LoVo (cell line): ENCODE measurements around the gene OCA2.
"Not testable (repeated sequence)": the region's sequence is repeated elsewhere in the genome, so short reads cannot be mapped to it uniquely, and the experiment has no call there.

Experiments
- DNase-seq: peaks from one replicate; pipeline ENCODE4 v3.0.0-alpha.2; 2016; ENCODE audit warnings: low spot score

Gene OCA2

DNA sequence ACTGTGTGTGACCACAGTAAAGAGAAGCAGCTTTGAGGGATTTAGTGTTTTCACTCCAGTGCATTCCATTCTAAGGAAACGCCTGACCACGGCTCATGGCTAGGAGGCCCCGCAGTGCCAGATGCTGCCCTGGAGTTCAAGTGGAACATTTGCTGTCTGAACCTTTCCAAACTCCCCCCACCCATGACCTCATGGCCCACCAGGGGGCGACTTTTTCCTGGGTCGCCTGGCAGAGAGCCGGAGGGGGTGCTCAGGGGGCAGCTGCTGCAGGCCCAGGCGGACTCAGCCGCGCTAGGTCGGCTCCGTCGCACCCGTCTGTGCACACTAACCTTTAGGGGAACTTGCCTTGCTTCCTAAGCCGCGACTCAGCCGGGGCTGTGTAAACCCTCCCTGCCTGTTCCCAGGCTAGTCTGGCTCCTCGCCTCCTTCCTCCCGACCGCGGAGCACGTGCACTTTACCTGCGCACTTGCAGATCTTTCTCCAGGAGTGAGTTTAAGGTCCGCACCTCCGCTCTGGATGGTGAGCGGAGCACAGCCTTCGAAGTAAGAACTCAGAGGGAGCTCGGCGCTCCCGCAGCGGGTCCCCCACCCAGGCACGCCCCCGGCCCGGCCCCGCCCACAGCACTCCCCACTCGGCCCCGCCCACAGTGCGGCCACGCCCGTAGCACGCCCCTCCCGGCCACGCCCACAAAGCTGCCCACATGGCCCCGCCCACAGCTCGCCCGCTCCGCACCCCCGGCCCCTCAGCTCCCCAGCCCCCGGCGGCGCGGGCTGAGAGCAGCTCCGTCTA is at the start of gene OCA2:
Gene OCA2, minus strand, starts transcription at position 550 of the 789 bp plus-strand sequence. CDS start 17,441 bp downstream, outside the sequence.
- no peak for DNase-seq

DNA sequence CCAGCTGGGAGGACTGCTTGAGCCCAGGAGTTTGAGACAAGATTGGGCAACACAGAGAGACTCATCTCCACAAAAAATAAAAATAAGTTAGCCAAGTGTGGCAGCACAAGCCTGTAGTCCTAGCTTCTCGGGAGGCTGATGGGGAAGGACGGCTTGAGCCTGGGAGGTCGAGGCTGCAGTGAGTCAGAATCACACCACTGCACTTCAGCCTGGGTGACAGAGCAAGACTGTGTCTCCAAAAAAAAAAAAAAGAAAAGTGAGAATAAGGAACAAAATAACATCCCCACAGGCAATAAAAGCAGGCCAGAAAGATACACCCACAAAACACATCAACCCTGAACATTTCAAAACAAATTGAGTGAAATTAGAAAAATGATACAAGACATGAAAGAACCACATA is 48.7 kb upstream of the OCA2 start:
- DNase-seq: no peak

DNA sequence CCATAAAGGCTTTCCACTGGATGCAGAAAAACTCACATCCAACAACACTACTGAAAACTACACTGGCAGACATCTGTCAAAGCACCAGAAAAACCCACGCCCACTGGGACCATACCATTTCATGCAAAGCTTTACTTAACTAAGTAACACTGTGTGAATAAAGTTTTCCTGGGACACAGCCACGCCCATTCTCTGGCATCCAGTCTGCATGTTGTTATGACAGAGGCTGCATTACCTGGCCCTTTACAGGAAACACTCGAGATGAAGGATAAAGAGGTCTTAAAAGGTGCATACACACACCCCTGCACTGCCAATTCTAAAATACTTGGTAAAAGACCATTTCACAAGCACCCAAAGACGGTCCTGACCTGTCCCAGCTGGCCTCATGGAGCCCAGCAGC is 46.3 kb upstream of the OCA2 start:
- DNase-seq: not testable (repeated sequence)

DNA sequence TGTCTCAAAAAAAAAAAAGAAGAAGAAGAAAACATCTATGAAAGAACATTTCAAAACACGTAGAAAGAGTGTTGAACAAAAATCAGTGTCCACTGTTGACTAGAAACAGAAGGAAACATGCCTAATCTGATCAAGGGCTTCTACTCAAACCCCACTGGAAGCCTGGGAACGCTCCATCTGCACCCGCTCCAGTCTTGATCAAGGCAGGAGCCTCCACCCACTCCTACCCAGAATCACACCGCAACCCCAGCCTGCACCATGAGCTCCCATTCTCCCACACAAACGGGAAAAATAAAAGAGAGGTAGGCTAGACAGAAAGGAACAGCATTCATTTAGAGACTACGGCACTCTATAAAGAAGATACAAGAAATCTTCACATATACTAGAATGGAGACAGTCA is 40.9 kb upstream of the OCA2 start:
- DNase-seq: no peak

DNA sequence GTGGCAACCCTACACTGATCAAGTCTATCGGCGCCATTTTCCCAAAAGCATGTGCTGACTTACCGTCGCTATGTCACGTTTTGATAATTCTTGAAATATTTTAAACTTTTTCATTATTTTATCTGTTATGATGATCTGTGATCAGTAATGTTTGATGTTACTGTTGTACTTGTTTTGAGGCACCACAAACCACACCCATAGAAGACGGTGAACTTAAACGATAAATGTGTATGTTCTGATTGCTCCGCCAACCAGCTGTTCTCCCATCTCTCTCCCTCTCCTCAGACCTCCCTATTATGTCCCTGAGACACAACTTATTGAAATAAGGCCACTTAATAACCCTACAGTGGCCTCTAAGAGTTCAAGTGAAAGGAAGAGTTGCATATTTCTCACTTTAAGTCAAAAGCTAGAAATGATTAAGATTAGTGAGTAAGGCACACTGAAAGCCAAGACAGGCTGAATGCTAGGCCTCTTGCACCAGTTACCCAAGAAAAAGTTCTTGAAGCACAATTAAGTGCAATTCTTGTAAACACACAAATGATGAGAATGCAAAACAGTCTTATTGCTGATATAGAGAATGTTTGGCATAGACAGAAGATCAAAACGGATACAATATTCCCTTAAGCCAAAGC is 38.4 kb upstream of the OCA2 start:
- not testable (repeated sequence) for DNase-seq

DNA sequence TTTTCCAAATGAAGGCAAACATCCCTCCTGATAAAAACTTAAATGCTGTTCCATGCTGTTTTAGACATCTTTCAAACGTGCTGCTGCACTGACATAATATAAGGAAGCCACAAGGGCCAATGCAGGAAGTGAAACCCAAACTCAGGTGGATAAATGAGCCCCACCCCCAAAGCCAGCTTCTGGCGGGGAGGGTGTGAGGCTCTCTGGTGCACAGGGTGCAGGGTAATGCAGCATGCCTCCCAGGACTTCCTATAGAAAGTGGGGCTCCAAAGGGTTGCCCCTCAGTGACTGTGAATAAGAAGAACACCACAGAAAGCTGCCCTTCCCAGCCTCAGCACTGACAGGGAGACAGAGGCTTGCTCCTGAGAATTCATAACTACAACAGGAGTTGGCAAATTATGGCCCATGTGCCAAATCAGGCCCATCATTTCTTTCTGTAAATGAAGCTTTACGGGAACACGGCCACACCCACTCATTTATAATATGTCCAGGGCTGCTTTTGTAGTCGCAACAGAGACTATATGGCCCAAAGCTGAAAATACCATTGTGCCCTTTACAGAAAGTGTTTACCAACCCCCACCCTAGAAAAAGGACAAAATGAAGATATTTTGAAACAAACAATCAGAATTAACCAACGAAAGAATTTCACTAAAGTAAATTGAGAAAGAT is 37.3 kb upstream of the OCA2 start:
- not testable (repeated sequence) for DNase-seq

DNA sequence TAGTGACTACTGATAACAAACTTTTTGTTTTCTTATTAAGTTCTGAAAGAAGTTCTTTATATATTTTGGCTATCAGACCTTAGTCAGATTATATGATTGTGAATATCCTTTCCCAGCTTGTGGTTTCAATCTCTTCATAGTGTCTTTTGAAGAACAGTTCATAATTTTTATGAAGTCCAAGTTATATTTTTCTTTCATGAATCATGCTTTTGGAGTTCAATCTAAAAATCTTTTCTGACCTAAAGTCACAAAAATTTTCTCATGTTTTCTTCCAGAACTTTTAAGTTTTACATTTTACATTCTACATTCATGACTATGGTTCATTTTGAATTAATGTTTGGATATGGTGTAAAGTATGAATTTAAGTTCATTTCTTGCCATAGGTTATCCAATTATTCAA is 34.2 kb upstream of the OCA2 start:
- no peak for DNase-seq

DNA sequence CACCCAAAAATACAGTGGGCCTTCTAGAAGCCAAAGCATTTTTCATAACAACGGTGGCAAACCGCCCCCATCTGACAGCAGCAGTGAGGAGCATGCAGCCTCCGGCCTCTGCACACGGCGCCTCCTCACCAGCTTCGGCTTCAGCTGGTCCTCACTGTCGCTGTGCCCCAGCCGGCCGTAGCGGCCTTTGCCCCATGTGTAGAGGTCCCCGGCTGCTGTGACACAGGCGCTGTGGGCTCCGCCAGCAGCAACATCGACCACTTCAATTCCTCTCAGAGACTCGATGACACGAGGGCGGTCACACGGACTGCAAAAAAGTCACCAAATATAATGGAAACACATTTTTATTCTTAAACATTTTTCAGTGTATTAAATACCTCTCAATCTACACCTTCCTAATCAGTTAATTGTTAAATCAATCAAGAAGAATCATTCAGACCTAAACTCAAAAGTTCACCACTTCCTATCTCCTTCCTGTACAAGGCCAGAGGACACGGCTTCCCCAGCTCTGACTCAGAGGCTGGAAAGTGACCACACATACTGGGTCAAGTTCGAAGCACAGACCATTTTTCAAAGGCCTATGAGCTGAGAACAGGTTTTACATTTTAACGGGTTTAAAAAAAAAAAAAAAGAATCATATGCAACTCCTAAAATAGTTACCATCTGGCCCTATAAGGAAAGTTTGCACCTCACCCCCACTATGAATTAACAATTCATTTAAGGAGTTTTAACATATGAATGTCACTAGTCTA is 33.6 kb upstream of the OCA2 start:
- DNase-seq: no peak

DNA sequence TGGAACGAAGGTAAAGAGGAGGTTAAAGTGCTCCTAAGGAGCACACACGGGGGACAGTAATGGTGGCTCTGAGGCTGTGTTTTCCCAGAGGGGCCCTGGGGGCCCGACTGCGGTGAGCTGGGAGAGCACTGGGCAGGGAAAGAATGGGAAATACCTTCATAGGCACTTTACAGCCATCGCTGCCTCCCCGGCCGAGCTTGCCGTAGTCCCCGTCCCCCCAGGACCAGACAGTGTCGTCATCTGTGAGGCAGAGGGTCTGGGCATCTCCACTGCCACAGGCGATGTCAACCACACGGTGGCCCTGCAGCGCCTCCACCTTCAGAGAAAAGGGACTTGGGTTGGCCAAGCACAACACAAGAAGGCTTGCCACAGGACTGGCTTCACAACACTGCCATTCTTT is 32.8 kb upstream of the OCA2 start:
- DNase-seq: no peak

DNA sequence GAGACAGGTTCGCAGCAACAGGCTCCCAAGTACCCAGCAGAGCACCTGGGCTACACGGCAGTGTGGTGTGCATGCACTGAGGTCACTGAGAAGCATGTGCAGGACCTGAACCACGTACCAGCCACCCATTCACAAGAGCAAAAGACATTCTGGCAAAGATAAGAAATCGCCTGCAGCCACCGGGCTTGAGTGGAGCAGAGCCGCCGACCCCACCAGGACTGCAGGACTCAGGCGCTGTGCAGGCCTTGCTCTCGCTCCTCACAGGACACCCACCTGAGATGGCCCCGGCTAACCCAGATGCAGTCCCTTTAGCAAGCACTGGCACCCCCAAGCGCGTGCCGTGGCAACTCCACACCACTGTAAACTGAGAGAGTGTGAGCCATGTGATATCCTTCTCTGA is 32.3 kb upstream of the OCA2 start:
- no peak for DNase-seq

DNA sequence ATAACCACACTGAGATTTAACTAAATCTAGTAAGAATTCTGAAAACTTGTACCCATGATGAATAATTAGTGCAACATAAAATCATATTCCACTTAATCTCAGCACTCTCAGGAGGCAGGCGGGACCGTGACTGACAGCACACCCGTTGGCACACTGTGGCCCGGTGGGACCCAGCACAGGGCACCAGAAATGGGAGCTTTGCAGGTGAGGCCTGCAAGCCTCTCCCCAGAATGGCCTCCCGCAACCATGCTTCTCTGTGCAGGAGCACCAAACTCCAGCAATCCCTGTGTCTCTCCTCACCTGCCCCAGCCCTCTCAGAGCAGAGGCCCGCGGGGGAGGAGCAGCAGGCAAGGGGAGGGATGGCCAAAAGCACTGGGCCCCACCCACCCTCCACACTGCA is 31.5 kb upstream of the OCA2 start:
- DNase-seq: no peak

DNA sequence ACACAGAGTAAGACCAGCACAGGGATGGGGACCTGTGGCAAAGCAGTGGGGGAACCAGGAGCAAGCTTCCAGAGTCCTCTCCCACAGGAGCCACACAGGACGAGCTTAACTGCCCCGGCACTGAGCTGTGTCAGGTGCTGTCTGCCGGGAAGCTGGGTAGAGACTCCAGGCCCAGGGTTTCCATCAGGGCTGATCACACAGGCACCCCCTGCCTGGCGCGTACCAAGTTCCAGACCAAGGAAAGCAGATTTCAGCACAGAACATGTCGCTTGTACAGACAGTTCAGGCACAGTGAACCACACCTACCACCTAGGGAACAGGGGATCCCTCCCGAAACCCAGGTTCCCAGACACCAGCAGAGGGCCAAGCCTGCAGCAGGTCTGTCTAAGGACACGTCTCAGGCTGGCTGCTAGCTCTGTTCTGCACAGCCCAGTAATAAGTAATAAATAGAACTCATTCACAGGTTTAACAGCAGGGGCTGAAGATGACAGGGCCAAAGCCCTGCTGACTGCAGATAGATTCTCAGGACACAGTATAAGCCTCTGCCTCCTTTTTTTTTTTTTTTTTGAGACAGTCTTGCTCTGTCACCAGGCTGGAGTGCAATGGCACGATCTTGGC is 30.2 kb upstream of the OCA2 start:
- no peak for DNase-seq

DNA sequence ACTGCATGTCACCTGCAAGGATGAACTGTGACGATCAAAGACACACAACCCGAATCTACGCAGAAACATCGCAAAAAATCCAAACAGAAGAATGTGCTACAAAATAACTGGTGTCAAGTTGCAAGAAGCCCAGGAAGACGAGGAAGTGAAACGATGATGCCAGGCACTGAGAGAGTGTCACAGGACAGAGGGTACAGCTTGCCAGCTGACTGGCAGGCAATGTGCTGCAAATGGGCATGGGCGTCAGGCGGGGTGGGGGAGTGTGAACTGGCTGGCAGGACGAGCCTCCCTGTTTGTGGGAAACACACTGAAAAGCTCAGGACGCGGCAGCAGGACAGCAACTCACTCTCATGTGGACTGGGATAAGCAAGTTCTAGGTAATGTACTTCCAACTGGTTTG is 28.9 kb upstream of the OCA2 start:
- DNase-seq: no peak

DNA sequence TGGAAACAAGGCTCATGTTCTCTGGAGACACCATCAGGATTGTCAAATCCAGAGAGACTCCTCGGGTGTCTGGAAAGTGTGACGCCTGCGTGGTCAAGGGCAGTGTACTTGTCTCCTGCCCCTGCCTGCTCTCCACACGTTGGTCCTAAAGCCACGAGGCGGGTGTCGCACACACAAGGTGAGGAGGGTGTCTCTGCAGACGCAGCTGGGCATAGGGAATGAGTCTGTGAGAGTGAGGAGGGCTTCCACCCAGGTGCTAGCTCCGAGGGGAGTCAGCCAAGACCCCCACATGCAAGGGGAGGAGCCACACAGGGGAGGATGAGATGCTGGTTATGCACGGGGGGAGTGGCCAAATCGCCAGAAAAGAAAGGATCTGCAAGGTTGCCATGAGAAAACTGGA is 27.9 kb upstream of the OCA2 start:
- no peak for DNase-seq

DNA sequence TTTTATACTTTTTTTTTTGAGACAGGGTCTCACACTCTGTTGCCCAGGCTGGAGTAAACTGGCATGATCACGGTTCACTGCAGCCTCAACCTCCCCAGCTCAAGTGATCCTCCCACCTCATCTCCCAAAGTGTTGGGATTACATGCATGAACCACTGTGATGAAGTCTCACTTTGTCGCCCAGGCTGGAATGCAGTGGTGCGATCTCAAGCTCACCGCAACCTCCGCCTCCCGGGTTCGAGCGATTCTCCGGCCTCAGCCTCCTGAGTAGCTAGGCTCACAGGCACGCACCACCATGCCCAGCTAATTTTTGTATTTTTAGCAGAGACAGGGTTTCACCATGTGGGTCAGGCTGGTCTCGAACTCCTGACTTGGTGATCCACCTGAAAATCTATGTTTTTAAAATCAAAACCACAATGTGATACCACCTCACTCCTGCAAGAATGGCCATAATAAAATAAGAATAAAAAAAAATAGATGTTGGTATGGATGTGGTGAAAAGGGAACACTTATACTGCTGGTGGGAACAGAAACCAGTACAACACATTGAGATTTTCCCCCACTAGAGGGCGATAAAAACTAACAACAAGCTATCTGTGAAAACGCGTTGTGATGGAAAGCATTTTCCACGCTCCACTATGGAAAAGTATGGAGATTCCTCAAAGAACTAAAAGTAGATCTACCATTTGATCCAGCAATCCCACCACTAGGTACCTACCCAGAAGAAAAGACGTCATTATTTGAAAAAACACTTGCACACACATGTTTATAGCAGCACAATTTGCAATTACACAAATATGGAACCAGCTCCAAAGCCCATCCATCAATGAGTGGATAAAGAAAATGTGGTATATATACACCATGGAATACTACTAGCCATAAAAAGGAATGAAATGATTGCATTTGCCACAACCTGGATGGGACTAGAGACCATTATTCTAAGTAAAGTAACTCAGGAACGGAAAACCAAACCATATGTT is 26.8 kb upstream of the OCA2 start:
- peak; percentile 39 for DNase-seq

DNA sequence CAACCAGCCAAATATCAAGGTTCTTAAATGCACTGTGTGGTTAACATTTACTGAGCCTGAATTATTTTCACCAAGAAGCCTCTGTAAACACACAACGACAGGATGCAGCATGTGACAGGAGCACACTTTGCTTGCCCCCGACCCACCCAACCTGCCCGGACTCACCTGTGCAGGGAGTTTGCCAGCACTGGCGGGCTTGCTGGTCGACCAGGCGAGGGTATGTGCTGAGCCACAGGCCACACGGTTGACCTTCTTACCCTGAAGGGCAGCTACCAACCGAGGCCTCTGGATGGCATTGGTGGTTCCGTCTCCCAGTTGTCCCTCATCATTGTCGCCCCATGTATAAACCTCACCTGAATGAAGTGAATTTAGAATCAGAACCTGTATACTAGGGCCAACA is 25.7 kb upstream of the OCA2 start:
- no peak for DNase-seq

DNA sequence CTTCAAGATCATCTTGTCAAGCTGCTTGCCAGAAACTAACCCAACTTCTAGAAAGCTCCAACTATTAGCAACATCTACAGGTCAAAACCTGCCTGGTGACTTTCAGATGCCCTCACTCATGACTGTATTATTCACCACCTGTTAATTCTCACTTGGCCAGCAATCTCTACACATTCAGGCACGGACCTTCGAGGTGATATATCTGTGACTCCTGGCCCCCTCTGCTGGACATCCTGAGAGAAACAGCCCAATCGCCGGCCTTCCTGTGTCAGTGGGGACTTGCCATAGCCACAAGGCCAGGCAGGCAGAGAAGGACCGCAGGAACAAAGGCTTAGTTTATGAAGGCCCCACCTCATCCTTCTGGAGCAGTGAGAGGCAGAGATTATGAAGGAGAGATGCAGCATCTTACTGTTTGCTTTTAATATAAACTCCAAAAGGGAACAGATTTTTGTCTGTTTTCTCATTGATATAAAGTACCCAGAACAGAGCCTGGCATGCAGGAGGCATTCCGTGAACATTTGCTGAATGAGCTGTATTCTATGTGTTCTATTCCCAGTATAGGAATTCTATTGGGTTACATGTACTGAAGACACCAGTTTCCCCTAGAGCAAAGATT is 24.4 kb upstream of the OCA2 start:
- peak; percentile 30 for DNase-seq

DNA sequence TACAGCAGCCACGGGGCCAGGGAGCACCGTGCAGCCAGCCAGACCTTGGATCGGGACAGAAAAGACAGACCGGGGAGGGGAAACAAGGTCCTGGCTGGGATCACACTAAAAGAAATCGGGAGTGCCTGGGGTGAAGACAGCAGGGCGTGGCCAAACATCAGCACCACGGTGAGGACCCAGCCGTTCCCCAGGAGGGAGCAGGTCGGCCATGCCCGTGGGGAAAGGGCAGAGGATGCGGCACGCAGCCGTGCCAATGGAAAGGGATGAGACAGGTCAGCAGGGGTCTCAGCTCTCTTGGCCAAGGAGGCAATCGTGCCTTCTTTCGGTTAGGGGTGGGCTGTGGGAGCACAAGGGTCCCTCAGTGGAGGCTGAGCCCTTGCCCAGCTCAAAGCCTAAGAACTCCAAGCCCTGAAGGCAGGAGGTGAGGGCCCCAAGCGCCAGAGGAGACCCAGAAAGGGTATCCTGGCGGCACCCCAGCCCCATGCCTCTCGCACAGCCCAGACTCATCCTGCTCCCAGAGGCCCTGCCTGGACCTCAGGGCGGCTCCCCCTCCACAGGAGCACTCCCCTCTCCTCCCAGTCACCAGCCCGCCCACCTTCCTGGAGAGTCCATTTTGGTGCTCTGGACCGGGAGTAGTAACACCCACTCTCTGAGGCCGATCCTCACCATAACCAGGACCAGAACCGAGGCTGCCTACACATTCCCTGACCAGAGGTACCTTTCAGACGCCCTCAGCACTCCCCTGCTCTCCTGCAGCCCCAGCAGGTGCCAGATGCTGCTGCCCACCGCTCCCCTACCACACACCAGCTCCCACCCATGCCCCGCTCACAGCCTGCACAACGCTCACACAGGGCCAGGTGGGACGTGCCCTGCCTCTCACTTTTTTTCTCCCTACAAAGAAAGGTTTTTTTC is 23.2 kb upstream of the OCA2 start:
- DNase-seq: no peak

DNA sequence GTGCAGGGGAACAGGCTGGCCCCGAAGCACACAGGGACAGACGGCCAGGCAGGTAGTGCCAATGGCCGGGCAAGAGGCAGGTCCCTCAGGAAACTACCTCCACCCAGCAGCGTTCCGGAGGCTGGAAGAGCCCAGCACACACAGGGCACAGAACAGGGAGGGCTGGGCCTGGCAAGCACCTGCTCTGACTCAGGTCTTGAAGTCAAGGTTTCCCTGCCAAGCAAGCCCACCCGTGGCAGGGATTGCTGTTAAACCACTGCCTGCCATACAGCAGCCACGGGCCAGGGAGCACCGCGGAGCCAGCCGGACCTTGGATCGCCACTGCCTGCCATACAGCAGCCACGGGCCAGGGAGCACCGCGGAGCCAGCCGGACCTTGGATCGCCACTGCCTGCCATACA is 22.5 kb upstream of the OCA2 start:
- DNase-seq: not testable (repeated sequence)

DNA sequence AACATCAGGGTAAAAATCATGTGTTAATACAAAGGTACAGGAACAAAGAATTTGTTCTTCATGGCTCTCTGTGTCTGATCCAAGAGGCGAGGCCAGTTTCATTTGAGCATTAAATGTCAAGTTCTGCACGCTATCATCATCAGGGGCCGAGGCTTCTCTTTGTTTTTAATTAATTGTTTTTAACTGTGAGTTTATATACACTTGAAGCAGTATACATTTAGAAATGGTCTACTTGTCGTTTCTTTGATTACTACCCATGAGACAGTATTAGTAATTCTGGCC is 21.2 kb upstream of the OCA2 start:
- DNase-seq: no peak
